ENCODE results near the gene ZC3H4.
"Not testable (repeated sequence)": the region's sequence is repeated elsewhere in the genome, so short reads cannot be mapped to it uniquely, and the experiment has no call there.

ZC3H4 gene

GRCh38 chr19:47107953-47108746 lies 5.4 kb downstream of the ZC3H4 start:
- DNase-seq (ENCODE audit: low spot score) = no peak

DNA sequence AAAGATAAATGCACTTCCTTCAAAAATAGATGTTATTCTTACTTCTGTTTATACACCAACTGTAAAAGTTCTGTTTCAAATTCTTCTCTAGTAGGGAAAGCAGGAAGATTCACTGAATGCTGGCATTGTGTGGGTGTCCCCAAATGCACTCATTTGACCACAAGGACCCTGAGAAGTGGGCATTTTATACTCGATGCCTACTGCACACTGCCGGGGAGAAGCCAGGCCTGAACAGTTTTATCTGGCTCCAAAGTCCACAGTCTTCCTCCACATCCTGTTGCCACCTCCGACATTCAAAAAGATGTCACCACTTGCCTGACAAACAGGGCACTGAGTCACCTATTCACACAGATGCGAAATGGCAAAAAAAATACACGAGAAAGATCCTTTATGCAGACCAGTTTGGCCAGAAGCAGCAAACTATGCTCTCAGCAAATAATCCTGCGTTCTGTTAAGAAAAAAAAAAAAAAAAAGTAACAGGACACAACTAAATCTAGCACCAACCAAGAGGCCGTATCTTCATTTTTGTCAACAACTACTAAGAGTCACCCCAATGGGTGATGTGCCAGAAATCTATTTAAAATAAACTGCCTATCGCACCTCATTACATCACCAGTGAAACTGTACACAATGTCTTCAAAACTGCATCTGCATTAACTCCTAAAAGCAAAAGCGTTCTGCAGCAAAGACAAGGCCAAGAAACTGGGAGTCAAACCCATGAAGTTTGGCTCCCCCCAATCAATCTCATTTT lies 6.2 kb downstream of the ZC3H4 start:
- DNase-seq (ENCODE audit: low spot score) = peak; percentile 71

DNA sequence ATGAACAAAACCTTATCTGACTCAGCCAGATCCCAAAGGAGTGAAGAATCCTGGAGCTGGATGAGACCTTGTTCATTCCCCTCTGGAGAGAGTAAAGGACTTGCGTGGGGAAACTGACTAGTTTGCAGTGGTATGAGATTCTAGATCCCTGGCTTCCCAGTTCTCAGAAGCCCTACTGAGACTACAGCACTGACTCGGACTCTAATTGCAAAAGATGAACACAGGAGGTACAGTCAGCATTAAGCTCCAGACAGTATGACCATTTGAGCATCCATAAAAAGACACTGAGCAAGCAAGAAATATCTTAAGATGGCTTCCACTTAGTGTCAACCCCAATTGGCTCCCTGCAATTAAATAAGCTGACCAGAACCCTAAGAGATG lies 6.8 kb downstream of the ZC3H4 start:
- no peak for DNase-seq (ENCODE audit: low spot score)

- DNase-seq (ENCODE audit: low spot score) = no peak
Measured at GRCh38 chr19:47105874-47106273, 7.7 kb downstream of the ZC3H4 start.

DNA sequence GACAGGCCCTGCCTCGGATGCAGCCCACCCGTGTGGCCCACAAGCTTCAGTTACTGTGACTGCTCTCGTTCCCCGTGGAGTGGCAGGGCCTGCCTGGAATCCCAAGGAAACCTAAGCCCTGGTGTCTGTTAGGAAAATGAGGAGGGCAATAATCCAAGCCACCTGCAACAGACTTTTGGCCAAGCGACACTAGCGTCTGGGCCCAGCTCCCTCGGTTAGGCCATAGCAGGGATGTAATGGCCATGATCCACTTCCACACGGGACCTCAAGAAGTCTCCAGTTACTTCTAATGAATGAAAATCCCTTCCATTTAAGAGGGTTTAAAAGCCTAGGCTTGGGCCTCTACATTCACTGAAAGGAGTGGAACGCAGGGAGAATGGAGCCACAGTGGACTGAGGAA lies 8.9 kb downstream of the ZC3H4 start:
- no peak for DNase-seq (ENCODE audit: low spot score)

DNA sequence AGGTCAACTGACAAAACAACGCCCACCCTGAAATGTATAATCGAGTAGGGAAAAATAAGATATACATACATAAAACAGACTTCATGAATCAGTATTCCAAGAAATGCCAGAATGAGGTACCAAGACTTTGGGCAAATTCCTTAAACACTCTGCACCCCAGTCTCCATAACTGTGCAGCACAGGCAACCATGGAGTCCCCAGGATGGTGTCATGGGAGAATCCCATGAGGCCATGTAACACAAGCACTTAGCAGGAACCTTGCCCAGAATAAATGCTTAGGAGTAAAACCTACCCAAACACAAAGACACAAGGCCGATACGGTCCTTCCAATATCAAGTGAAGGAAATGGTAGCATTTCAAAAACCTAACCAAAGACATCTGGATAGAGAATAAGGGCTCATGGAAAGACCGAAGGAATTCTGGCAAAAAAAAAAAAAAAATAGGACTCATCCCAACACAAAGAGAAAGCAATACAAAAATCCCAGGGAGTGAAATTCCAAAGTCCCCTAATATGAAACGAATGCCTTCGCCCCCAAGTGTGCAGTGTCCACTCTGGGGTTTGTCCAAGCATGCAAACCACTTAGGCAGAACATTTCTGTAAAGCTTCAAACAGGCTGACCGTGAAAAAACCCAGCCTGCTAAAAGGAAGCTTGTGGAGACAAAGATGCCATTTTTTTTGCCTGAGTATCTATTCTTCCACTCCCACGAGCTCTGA lies 11.1 kb downstream of the ZC3H4 start:
- DNase-seq (ENCODE audit: low spot score) = no peak

- not testable (repeated sequence) for DNase-seq (ENCODE audit: low spot score)
Measured at GRCh38 chr19:47101116-47101515, 12.5 kb downstream of the ZC3H4 start.

GRCh38 chr19:47100290-47100689 lies 13.3 kb downstream of the ZC3H4 start:
- DNase-seq (ENCODE audit: low spot score) = no peak

- no peak for DNase-seq (ENCODE audit: low spot score)
Measured at GRCh38 chr19:47099576-47100050, 14.0 kb downstream of the ZC3H4 start.

- no peak for DNase-seq (ENCODE audit: low spot score)
Measured at GRCh38 chr19:47098608-47099007, 15.0 kb downstream of the ZC3H4 start.

- DNase-seq (ENCODE audit: low spot score) = no peak
Measured at GRCh38 chr19:47097396-47098201, 16.0 kb downstream of the ZC3H4 start.

DNA sequence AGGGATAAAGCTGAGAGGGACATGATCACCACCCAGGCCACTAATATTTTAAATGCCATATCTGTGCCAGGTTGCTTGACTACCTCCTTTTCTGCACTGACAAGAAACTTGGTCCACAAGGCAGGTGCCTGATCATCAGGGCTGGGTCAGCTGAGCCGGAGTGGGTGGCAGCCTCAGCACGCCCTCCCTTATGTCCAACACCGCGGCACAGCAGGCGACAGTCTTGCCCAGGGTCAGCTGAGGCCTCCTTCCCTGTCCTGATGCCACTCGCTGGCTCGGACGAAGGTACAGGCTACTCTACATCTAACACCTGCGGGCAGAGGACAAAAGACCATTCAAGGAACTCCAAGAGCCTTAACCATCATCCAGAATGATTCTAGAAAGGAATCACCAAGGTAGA lies 16.9 kb downstream of the ZC3H4 start:
- no peak for DNase-seq (ENCODE audit: low spot score)

DNA sequence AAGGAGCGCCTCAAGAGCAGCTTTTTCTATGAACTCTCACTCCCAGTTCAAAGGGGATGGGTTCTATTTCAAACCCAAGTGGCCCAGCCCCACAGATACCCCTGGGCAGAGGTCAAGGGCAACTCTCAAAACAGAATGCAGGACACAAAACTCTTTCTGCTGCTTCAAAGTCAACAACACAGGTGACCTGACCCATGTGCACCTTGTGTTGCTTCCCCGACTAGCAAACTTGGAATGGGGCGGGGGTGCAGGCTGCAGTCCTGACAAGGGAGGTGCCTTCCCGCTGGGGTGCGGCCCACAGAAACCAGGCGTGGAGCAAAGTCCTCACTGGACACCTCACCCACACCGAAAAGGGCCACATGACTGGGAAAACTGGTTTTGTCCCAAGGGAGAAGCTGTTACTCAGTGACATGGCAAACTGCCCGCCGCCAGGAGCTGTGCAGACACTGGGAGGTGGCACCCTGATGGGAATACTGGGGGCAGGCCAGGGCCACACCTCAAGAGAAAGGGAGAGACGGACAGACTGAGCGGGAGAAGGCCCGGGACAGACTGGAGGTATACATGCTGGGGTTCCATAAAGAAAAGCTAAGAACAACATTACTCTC lies 17.4 kb downstream of the ZC3H4 start:
- DNase-seq (ENCODE audit: low spot score) = no peak

DNA sequence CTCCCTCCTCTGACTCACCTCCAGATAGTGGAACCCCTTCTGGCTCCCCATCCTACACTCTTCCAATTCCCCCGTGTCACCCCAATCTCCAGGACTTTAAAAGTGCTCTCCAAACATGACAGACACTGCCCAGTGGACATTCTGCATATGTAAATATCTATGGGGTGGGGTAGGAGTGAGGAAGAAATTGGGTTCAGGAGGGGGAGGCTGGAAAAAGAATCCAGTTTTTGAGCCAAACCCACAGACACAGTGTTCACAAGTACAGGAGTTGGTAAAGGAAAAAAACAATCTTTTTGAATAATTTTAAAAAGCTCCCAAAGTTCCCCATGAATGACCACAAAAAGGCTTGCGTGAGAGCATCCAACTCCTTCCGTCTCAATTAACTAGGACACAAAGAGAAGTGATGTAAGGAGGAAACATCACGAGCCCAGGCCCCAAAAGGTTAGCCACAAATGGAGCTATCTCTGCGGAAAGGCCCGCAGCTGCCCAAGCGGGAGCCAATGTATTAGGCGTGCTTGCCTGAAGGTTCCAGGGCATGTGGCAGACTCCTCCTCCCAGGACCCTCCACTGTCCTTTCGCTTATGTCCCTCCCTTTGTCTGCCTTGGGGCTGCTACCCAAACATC lies 18.0 kb downstream of the ZC3H4 start:
- no peak for DNase-seq (ENCODE audit: low spot score)

DNA sequence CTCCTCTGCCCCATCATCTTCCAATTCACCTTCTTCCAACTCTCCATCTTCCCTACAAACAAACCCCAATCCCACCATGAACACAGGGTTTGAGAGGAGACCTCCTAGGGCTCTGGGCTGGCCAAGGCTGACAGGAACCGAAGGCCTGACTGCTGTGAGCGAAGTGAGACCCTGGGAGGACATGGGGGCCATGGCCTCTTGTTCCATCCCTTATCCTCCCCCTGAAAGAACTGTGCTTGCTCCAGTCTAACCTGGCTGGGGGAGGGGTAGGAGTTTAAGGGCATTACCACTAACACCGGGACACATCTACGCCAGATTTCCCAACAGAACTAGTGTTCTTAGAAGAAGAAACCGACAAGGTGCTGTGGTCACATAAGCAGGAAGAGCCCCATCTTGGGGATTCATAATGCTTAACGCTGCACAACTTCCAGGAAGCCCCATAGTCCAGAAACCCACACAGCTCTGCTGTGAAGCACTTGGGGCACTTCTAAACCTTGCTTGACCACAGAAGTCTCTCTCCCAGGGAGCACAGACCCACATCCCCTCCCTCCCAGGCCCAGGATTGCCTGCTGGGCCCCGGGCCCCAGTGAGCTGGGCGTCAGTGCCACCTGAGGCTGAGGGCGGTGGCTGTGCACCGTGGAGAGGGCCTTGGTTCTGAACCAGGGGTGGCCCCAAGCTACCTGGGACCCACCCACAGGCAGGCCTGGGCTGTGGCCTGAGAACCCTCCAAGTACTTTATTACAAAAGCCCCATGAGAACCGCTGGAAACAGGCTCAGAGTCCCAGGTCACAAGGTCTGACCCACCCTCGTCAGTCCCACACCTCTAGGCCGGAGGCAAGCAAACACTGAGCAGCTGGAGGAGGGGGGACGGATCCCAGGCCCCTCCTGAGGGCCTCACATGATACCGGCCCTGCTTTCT lies 18.8 kb downstream of the ZC3H4 start:
- DNase-seq (ENCODE audit: low spot score) = peak; percentile 61

DNA sequence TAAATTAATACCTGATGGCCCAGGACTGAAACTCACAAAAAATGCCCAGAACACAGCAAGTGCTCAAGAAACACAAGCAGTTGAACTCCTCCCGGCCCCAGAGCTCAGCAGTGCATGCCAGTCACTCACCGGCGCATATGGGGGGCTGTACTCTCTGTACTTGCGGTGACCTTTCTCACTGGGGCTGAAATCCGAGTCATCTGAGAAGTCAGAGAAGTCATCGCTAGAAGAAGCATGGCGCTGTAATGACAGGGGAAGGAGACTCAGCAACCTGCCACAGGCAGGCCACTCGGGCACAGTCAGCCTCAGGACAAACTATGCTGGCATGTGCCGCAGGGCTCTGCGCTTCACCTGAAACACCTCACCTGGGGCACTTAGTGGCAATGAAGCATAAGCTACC lies 19.7 kb downstream of the ZC3H4 start:
- peak; percentile 26 for DNase-seq (ENCODE audit: low spot score)

- no peak for DNase-seq (ENCODE audit: low spot score)
Measured at GRCh38 chr19:47093254-47093653, 20.3 kb downstream of the ZC3H4 start.

GRCh38 chr19:47089767-47090350 lies 23.7 kb downstream of the ZC3H4 start:
- no peak for DNase-seq (ENCODE audit: low spot score)

DNA sequence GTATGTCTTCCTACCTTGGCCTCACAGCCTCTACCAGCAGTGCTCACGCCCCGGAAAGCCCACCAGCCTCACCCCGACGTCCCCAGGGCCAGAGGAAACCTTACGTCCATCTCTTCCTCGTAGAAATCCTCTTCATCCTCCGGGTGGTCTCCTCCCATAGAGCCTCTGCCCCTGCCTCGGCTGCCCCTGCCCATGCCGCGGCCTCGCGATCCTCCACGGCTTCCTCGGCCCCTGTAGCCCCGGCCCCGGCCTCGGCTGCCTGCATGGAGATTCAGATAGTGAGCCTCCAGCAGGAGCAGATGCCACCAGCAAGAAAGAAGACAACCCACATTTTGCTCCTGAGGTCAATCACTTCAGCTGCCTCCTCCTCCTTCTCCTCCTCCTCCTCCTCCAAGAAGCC lies 27.3 kb downstream of the ZC3H4 start:
- no peak for DNase-seq (ENCODE audit: low spot score)
